NCI-H2081 (cell line): Measurements from ENCODE around the gene CHCHD1.
"Not testable (repeated sequence)": the region's sequence is repeated elsewhere in the genome, so short reads cannot be mapped to it uniquely, and the experiment has no call there.

Source experiments
- DNase-seq, 2 experiments: peaks; one replicate each; lab custom pipeline; 2025; lab: John Stamatoyannopoulos, UW

CHCHD1 gene

DNA sequence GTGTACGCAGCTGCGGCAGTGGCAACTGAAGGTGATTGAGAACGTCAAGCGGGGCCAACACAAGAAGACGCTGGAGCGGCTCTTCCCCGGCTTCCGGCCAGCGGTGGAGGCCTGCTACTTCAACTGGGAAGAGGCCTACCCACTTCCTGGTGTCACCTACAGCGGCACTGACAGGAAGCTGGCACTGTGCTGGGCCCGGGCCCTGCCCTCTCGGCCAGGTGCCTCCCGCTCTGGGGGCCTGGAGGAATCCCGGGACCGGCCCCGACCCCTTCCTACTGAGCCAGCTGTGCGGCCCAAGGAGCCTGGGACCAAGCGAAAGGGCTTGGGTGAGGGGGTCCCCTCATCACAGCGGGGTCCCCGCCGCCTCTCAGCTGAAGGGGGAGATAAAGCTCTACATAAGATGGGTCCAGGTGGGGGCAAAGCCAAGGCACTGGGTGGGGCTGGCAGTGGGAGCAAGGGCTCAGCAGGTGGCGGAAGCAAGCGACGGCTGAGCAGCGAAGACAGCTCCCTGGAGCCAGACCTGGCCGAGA, 10.1 kb downstream of the CHCHD1 start:
- DNase-seq: no peak

DNA sequence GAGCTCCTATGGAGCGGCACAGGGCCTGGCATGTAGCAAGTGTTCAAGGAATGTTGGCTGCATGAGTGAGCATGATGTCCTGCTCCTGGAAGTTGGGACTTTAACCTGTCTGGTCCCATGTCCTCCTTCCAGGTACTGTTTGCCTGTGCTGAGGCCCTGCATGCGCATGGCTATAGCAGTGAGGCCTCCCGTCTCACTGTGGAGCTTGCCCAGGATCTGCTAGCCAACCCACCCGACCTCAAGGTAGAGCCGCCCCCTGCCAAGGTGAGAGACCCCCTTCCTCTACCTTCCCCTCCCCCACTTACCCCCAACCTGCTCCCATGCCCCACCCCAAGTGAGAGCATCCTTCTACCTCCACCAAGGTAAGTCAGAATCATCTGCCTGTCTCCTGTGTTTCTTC, 11.6 kb downstream of the CHCHD1 start:
- no peak for DNase-seq

DNA sequence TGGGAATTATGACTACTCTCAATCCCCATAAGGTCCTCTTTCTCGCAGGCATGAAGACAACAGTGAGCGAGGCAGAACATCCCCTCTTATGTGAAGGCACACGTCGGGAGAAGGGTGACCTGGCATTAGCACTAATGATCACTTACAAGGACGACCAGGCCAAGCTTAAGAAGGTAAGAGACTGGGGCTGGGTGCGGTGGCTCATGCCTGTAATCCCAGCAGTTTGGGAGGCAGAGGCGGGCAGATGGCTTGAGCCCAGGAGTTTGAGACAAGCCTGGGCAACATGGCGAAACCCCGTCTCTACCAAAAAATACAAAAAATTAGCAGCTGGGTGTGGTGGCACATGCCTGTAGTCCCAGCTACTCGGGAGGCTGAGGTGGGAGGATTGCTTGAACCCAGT, 13.6 kb downstream of the CHCHD1 start:
- DNase-seq: not testable (repeated sequence)

DNA sequence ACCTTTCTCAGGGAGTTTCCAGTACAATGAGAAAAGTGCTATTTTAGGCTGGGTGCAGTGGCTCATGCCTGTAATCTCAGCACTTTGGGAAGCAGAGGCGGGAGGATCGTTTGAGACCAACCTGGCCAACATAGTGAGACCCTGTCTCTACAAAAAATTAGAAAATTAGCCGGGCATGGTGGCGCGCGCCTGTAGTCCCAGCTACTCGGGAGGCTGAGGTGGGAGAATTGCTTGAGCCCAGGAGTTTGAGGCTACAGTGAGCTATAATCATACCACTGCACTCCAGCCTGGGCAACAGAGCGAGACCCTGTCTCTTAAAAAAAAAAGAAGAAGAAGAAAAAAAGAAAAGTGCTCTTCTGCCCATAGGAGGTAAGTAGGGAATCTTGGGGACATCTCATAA, 14.2 kb downstream of the CHCHD1 start:
- not testable (repeated sequence) for DNase-seq

DNA sequence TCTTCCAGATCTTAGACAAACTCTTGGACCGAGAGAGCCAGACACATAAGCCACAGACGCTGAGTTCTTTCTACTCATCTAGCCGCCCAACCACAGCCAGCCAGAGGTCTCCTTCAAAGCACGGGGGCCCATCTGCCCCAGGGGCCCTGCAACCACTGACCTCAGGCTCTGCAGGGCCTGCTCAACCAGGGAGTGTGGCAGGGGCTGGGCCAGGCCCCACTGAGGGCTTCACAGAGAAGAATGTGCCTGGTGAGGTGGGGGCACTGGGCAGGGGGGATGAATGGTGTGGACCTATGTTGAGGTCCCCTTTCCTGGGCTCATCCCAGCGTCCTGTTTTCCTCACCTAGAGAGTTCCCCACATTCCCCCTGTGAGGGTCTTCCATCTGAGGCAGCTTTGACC, 14.9 kb downstream of the CHCHD1 start:
- DNase-seq: no peak

DNA sequence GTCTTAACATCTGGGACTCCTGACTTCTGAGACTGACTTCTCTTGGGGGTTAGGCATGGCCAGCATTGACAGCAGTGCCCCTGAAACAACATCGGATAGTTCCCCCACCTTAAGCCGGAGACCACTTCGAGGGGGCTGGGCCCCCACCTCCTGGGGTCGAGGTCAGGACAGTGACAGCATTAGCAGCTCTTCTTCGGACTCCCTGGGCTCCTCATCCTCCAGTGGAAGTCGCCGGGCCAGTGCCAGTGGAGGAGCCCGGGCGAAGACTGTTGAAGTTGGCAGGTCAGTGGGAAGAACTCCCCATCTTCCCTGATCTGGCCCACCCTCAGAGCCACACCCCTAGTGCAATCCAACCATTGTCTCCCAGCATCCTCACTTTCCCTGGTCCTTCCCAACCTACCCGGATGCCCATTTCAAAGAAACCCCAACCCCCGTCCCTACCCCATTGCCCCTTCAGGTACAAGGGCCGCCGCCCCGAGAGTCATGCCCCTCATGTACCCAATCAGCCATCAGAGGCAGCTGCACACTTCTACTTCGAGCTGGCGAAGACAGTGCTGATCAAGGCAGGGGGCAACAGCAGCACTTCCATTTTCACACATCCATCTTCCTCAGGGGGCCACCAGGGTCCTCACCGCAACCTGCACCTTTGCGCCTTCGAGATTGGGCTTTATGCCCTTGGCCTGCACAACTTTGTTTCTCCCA, 15.6 kb downstream of the CHCHD1 start:
- no peak for DNase-seq

DNA sequence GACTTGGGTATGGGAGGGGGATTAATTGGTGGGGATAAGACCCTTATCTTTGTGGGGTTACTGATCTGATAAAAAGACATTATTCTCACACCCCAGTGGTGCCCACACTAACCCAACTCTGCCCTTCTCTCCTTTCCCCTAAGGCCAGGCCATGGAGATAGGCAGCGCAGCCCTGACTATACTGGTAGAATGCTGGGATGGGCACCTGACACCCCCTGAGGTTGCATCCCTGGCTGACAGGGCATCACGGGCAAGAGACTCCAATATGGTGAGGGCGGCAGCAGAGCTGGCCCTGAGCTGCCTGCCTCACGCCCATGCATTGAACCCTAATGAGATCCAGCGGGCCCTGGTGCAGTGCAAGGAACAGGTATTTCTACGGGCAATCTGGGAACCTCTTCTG, 16.2 kb downstream of the CHCHD1 start:
- no peak for DNase-seq

DNA sequence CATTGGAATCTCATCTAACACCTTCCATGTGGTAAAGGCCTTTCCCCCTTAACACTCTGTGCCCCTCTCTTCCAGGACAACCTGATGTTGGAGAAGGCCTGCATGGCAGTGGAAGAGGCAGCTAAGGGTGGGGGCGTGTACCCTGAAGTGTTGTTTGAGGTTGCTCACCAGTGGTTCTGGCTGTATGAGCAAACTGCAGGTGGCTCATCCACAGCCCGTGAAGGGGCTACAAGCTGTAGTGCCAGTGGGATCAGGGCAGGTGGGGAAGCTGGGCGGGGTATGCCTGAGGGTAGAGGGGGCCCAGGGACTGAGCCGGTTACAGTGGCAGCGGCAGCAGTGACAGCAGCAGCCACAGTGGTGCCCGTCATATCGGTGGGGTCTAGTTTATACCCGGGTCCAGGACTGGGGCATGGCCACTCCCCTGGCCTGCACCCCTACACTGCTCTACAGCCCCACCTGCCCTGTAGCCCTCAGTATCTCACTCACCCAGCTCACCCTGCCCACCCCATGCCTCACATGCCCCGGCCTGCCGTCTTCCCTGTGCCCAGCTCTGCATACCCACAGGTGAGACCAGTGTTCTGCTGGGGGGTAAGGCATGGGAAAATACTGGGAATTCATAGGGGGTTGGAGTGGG, 17.2 kb downstream of the CHCHD1 start:
- no peak for DNase-seq

DNA sequence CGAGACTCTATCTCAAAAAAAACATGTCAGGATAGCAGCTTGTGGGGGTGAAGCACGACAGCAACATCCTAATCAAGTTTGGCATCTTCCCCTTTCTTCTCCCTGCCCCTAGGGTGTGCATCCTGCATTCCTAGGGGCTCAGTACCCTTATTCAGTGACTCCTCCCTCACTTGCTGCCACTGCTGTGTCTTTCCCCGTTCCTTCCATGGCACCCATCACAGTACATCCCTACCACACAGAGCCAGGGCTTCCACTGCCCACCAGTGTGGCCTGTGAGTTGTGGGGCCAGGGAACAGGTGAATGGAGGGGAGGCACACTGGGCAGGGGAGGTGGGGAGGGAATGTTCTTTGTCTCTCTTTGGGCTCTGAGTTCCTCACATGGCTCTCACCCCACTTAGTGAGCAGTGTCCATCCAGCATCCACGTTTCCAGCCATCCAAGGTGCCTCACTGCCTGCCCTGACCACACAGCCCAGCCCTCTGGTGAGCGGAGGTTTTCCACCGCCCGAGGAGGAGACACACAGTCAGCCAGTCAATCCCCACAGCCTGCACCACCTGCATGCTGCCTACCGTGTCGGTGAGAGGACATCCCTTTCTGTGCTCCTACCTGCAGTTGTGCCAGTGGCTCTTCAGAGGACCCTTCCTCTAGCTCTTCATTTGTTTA, 18.2 kb downstream of the CHCHD1 start:
- no peak for DNase-seq

DNA sequence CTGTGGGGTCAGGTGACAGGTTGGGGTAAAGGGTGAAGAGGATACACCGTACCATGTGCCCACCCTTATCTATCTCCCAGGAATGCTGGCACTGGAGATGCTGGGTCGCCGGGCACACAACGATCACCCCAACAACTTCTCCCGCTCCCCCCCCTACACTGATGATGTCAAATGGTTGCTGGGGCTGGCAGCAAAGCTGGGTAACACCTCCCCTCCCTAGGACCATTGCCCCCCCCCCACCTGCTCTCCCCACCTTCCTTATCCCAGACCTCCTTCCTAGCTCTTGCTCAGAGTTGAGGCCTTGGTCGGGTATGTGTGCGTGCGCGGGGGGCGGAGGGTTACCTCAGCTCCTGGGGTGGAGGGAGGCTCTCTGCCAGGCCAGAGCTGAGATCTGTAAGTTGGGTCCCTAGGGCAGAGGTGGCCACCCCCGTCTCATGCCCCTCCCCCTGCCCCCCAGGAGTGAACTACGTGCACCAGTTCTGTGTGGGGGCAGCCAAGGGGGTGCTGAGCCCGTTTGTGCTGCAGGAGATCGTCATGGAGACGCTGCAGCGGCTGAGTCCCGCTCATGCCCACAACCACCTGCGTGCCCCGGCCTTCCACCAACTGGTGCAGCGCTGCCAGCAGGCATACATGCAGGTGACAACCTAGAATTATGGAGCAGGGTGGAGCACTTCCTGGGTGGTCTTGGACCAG, 18.9 kb downstream of the CHCHD1 start:
- DNase-seq: no peak

DNA sequence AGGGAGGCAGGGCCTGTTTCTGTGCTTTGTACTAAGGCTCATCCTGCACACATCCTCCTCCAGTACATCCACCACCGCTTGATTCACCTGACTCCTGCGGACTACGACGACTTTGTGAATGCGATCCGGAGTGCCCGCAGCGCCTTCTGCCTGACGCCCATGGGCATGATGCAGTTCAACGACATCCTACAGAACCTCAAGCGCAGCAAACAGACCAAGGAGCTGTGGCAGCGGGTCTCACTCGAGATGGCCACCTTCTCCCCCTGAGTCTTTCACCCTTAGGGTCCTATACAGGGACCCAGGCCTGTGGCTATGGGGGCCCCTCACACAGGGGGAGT, 19.4 kb downstream of the CHCHD1 start:
- DNase-seq: no peak

DNA sequence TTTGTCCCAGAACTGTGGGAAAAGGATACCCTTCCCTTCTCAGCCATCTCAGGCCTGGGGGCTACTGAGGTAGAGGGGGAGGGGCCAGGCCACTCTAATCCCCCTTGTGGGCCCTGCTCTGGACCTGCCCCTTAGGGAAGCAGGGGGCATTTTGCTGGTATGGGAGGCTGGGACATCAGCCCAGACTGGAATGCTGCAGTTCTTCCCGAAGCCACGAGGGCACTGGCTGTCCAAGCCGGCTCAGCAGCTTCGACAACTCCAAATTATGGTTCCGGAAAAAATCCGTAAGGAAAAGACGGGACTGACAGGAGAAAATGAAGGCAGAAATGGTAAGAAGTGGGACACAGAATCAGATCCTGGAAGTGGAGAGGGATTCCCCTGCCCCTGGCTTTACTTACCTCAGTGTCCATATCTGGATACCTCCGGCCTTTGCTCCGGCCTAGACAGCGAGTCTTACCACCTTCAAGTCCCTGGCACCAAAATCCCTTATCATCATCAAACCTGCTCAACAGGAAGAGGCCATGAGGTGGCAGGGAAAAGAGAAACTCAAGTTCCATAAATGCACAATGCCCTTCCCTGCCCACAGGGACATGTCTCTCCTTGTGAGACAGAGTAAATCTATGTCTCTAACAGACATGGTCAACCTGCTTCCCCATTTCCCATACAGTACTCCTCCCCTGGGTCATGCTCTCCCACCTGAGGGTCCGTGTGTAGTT, 20.6 kb downstream of the CHCHD1 start:
- DNase-seq: no peak

DNA sequence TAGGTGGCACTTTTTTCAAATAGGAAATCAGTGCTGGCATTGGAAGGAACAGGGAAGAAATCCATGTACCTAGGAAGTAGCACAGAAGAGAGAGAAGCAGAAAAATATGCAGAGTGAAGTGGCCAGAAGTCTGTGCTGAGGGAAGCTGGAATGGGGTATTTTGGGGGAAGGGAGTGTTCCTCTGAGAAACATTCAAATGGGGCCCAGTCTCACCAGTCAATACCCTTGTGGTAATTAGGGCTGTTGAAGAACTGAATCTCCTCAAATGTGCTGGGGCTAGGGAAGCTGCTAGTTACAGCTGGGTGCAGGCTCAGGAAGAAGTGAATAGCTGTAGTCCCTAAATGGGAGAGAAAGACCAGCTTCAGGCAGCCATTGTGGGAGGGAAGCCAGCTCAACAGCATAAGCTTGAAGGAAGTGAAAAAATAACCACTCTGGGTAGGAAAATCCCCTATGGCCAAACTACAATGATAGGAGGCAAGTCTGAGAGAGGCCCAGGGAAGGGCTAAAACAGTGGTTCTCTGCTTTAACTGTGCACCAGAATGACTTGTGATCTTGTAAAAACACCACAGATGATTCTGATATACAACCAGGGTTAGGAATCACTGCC, 21.9 kb downstream of the CHCHD1 start:
- no peak for DNase-seq

DNA sequence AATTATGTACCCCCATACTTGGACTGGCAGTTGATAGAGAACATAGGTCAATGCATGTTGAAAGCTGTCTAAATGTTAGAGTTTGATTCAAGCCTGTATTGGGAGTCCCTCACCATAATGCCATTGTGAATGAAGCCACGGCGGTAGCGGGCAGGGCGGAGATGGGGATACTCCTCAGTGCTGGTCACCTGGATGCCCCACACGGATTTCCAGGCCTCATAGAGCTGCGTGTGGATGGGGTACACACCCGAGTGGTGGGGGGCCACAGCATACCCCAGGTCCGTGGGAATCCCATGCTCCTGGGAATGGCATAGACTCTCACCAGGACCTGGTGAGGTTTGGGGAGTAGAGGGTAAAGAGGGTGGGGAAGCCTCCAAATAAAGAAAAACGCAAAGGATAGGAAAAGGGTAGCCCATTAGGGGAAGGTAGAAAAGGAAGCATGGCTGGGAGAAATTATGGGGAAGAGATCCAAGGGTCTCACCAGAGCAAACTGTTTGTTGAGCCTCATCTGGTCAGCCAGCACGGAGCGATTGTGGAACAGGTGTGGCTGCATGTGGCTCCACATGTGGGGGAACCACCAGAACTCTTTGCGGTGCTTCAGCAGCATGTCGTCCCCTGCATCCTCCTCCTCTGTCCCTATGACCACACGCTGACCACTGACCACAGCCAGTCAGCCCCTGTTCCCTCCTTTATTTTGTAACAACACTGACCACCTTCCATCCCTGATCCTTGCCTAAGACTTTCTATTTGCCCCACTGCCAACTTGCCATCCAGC, 24.5 kb downstream of the CHCHD1 start:
- DNase-seq: no peak

DNA sequence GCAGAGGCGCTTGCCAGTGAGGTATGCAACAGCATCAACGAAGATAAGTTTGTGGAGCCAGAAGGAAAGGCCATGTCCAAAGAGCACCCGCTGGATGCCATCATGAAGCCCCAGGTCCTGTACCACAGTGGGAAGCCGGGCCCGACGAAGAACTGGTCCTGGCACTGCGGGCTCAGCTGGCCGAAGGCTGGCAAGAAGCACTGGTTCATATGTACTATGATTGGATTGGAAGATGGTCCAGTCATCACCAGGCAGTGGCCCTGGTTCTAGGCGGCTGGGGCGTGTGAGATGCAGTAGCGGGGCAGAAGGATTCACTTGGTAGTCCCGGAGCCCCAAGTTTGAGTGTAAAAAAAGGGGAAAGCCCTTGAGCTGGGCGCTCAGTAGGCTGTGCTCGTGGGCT, 25.6 kb downstream of the CHCHD1 start:
- no peak for DNase-seq

DNA sequence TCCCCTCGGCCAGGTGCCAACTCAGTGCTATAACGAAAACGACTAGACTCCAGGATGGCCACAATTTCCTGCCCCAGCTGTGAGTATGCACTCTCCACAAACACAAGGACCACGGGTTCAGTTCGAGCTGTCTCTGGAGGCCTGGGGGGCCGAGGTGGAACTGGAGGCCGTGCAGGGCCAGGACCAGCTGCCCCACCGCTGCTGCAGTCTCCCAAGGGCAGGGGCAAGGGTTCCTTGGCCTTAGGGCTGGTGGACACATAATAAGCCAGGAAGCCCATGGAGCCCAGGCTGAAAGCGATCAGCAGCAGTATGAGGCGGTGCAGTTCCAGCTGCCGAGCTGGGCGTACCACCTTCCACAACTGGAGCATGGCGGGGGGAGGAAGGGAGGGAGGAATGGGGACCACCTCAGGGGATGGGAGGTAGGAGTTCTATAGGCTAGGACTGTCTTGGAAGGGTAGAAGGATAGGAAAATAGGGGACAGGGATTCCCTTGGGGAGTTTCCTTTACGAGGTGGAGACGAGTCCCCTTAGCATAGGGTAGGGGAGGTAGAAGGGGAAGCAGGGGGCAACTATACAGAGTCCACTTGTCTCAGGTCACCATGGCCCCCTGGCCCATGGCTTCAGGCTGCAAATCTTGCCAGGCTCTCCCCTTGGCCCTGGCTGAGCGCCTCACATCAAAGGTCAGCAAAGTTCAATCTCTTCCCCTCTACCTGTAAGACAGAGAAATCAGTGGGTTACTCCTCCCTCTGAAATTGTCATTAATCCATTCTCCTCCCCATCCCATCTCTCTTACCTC, 26.4 kb downstream of the CHCHD1 start:
- DNase-seq: no peak

DNA sequence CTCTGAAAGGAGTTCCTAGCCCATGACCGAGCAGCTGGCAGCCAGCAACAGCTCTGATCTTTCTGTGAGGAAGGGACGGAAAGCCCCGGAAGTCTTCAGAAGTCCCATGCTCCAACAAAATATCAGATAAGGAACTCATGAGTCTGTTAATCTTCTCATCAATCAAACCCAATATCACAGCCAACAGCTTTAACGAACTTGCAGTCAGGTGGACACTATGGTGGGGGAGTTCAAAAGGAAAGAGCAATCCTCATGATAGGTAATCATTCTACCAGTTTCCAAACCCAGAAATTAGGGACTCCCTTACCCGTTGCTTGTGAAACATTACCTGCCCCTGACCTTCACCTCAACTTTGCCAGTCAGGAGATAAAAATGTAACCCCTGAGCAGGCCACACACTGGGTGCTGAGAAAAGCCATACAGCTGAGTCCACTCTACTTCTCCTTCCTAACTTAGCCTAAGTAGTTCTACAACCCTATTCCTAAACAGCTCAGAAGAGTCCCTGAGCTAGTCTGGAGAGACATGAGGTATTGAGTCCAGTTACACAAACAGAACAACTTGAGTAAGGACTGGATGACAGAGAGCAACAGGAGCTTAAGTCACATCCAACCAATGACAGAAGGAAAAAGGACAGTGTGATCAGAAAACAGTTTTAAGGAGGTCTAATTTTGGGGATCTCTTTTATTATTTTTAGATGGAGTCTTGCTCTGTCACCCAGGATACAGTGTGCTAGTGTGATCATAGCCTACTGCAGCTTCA, 27.4 kb downstream of the CHCHD1 start:
- no peak for DNase-seq

DNA sequence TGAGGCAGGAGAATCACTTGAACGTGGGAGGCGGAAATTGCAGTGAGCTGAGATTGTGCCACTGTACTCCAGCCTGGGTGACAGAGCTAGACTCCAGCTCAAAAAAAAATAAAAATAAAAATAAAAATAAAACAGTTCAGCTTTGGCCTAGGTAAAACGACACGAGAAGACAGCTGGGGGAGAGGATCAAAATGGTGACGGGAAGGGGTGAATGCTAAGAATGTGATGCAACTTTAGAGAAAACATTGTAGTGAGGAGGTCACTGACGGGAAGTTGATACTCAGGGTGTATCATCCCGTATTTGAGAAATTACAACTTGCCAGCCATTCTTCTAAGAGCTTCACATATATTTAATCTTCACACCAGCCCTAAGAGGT, 28.5 kb downstream of the CHCHD1 start:
- DNase-seq: no peak

DNA sequence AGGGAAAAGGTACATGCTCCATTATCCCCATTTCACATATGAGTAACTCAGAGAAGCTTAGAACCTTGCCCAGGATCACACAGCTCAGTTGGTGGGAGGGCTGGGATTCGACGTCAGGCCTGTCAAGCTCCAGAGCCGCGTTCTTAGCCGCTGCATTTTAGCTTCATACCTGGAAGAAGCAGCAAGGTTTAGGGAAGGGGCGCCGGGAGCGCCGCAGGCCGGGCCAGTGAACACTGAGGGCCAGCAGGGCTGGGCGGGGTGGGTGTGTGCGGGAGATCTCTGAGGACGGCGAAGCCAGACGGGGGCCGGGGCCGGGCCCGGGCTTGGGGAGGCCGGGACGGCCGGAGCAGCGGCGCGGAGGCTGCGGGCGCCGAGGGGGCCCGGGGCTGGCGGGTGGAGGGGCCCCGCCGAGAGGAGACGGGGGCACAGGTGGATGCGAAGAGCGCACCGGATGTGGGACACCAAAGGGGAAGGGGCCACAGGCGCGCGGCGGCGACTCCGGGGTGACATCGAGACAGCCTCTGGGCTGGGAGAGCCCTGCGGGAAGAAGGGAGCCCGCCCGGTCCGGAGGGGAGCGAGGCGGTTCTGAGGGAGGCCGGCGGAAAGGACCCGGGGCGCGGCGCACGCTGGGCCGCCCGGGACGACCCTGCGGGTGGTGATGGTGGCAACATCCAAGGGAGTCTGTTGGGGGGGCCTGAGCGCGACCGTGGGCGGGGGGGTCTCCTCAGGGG, 29.1 kb downstream of the CHCHD1 start:
- no peak for DNase-seq
